GM23338 (cell line): ENCODE results near the gene MCAT. TPM values are rescaled to one million over a fixed set of nuclear protein-coding genes. Genes with fewer than 3 reads are reported as not detected.

ENCODE experiments used
- ATAC-seq: fragments of 200-7000 bp; cut with Tn5 transposase; 3 replicates; pipeline ENCODE4 v1.9.1; 2020
- DNase-seq: peaks from one replicate; pipeline ENCODE4 v3.0.0-alpha.2; 2015; ENCODE audit warnings: low spot score
- H2AFZ ChIP-seq: fragments of 200-600 bp; sonication (generic); 2 replicates; pipeline ENCODE4 v1.8.0; 2016; ENCODE audit warnings: antibody characterized with exemption, mild to moderate bottlenecking, moderate library complexity
- H3F3A ChIP-seq: fragments of 200-600 bp; sonication (generic); replicated peaks from 2 replicates; pipeline ENCODE4 v1.8.0; 2017; ENCODE audit warnings: antibody characterized with exemption, mixed run types, low read depth
- H3K27ac ChIP-seq: fragments of 200-600 bp; sonication (generic); 2 replicates; pipeline ENCODE4 v1.6.1; 2016; ENCODE audit warnings: low read depth
- H3K27me3 ChIP-seq: fragments of 200-600 bp; sonication (generic); 2 replicates; pipeline ENCODE4 v1.8.0; 2016; ENCODE audit warnings: mild to moderate bottlenecking, mixed run types, moderate library complexity; ENCODE audit not compliant: insufficient read depth
- H3K36me3 ChIP-seq: fragments of 200-600 bp; sonication (generic); 2 replicates; pipeline ENCODE4 v1.8.0; 2016; ENCODE audit warnings: mild to moderate bottlenecking; ENCODE audit not compliant: insufficient read depth
- H3K4me1 ChIP-seq: fragments of 200-600 bp; sonication (generic); 2 replicates; pipeline ENCODE4 v1.8.0; 2016; ENCODE audit warnings: mild to moderate bottlenecking, moderate library complexity; ENCODE audit not compliant: insufficient read depth
- H3K4me2 ChIP-seq: fragments of 200-600 bp; sonication (generic); 2 replicates; pipeline ENCODE4 v1.7.1; 2017; ENCODE audit warnings: mixed run types
- H3K4me3 ChIP-seq: fragments of 200-600 bp; sonication (generic); 2 replicates; pipeline ENCODE4 v1.6.1; 2016; ENCODE audit warnings: mixed run types
- H3K79me2 ChIP-seq: fragments of 200-600 bp; sonication (generic); replicated peaks from 2 replicates; pipeline ENCODE4 v1.8.0; 2017; ENCODE audit warnings: mild to moderate bottlenecking; ENCODE audit not compliant: insufficient read depth
- H3K9me2 ChIP-seq: fragments of 200-600 bp; sonication (generic); 2 replicates; pipeline ENCODE4 v1.8.0; 2017; ENCODE audit not compliant: insufficient read depth
- H4K20me1 ChIP-seq: fragments of 200-600 bp; sonication (generic); replicated peaks from 2 replicates; pipeline ENCODE4 v1.8.0; 2017; ENCODE audit warnings: mild to moderate bottlenecking; ENCODE audit not compliant: insufficient read depth
- H3K27ac Mint-ChIP-seq: 2 replicates; pipeline ENCODE4 v1.8.0; 2020; ENCODE audit warnings: inconsistent platforms, mild to moderate bottlenecking, moderate library complexity, mixed read lengths
- H3K27me3 Mint-ChIP-seq: 3 replicates; pipeline ENCODE4 v1.8.0; 2022; ENCODE audit warnings: low read depth, mild to moderate bottlenecking, moderate library complexity, mixed read lengths, inconsistent platforms; ENCODE audit not compliant: insufficient read depth, poor library complexity
- H3K36me3 Mint-ChIP-seq: 3 replicates; pipeline ENCODE4 v1.8.0; 2021; ENCODE audit warnings: low read depth, mild to moderate bottlenecking, inconsistent platforms, moderate library complexity, mixed read lengths
- H3K4me1 Mint-ChIP-seq: 3 replicates; pipeline ENCODE4 v1.8.0; 2020; ENCODE audit warnings: mild to moderate bottlenecking, inconsistent platforms, mixed read lengths
- H3K4me3 Mint-ChIP-seq: 3 replicates; pipeline ENCODE4 v1.8.0; 2021; ENCODE audit warnings: moderate library complexity, mild to moderate bottlenecking, inconsistent platforms, mixed read lengths
- H3K9me3 Mint-ChIP-seq: 3 replicates; pipeline ENCODE4 v1.8.0; 2020; ENCODE audit warnings: moderate library complexity, mild to moderate bottlenecking, inconsistent platforms, mixed read lengths
- CREB1 ChIP-seq: fragments of 250-450 bp; sonication (Bioruptor Pico); IDR thresholded peaks from 2 replicates; pipeline ENCODE4 v1.5.0; 2020; ENCODE audit warnings: low read depth, mild to moderate bottlenecking, moderate library complexity
- CTCF ChIP-seq, 2 experiments: fragments of 200-600 bp in 1 of 2; sonication (generic) in 1 of 2; conservative IDR thresholded peaks; 2 replicates each; pipeline versions ENCODE4 v1.5.1 to v1.6.1; 2016 to 2017; ENCODE audit warnings: antibody characterized with exemption in 2 of 2, low read depth in 2 of 2, mild to moderate bottlenecking in 2 of 2, moderate library complexity in 1 of 2
- ETS1 ChIP-seq: IDR thresholded peaks from 2 replicates; pipeline ENCODE4 v1.6.1; 2016; ENCODE audit warnings: antibody characterized with exemption
- EZH2 ChIP-seq: fragments of 200-600 bp; sonication (generic); IDR thresholded peaks from one replicate; pipeline ENCODE4 v1.8.0; 2017; ENCODE audit warnings: antibody characterized with exemption, mild to moderate bottlenecking, low read depth; ENCODE audit not compliant: unreplicated experiment
- EZH2phosphoT487 ChIP-seq: fragments of 200-600 bp; sonication (generic); IDR thresholded peaks from one replicate; pipeline ENCODE4 v1.8.1; 2018; ENCODE audit warnings: antibody characterized with exemption; ENCODE audit not compliant: unreplicated experiment
- JUNB ChIP-seq: IDR thresholded peaks from one replicate; pipeline ENCODE4 v1.6.1; 2016; ENCODE audit warnings: antibody characterized with exemption; ENCODE audit not compliant: unreplicated experiment
- NANOG ChIP-seq: IDR thresholded peaks from 2 replicates; pipeline ENCODE4 v1.6.1; 2016; ENCODE audit warnings: antibody characterized with exemption, borderline replicate concordance
- POLR2AphosphoS5 ChIP-seq: IDR thresholded peaks from 2 replicates; pipeline ENCODE4 v1.6.1; 2016; ENCODE audit warnings: antibody characterized with exemption, low read depth
- REST ChIP-seq: IDR thresholded peaks from one replicate; pipeline ENCODE4 v1.6.1; 2018; ENCODE audit warnings: antibody characterized with exemption; ENCODE audit not compliant: unreplicated experiment
- STAT1 ChIP-seq: IDR thresholded peaks from one replicate; pipeline ENCODE4 v1.6.1; 2016; ENCODE audit warnings: antibody characterized with exemption; ENCODE audit not compliant: unreplicated experiment
- ZNF114 ChIP-seq: fragments of 250-450 bp; sonication (Bioruptor Pico); IDR thresholded peaks from 2 replicates; pipeline ENCODE4 v1.5.0; 2020; ENCODE audit warnings: mild to moderate bottlenecking, moderate library complexity
- ZNF331 ChIP-seq: fragments of 250-450 bp; sonication (Bioruptor Pico); IDR thresholded peaks from 2 replicates; pipeline ENCODE4 v1.5.0; 2020; ENCODE audit warnings: low read depth, mild to moderate bottlenecking, moderate library complexity
- ZNF462 ChIP-seq: fragments of 250-450 bp; sonication (Bioruptor Pico); IDR thresholded peaks from 2 replicates; pipeline ENCODE4 v1.5.0; 2020; ENCODE audit warnings: mild to moderate bottlenecking, moderate library complexity
- polyA plus RNA-seq: library from polyadenylated mRNA; unstranded; fragments of >200 nt; fragmentation: Nextera tagmentation; extraction: Ambion mirVana; gene quantifications from 2 replicates; pipeline ENCODE4 v1.2.1, GENCODE V29; 2016
- total RNA-seq: library from RNA; depleted of rRNA; stranded (reverse); fragments of >200 nt; shearing (Covaris generic); gene quantifications from 2 replicates; pipeline ENCODE4 v1.2.3, GENCODE V29; 2014

The MCAT gene
- total and polyA plus RNA-seq, 2 experiments from 2014 or later, result 9.7 to 16.9 TPM

- Histone ChIP-seq H3K4me2 (no peak overlapping the region), H3K79me2 (peaks cover 4% of the 10 kb centered on the region), H3K4me1 (no peaks in the 10 kb centered on the region), H3K9me2 (no peaks in the 10 kb centered on the region), H4K20me1 (peaks cover 7% of the 10 kb centered on the region), H3F3A (no peaks in the 10 kb centered on the region), H3K4me3 (no peak overlapping the region), H3K27me3 (no peaks in the 10 kb centered on the region), H2AFZ (no peak overlapping the region), H3K27ac (0 out of 2 replicates have a peak overlapping the region, but pooled peaks have one; percentile 14), H3K36me3 (peaks cover 4% of the 10 kb centered on the region; the same call in 1 of the 2 replicates)
- DNase-seq (no peak), ATAC-seq (no peak)
- TF ChIP-seq CTCF (conservative IDR thresholded peaks at IDR 0.05; ENCODE audit: low read depth in 2 of 2) (no peak), EZH2 (no peak), CREB1 (no peak), JUNB (no peak), STAT1 (no peak), ZNF114 (CRISPR knock-in tag) (no peak), NANOG (no peak), ETS1 (no peak), EZH2phosphoT487 (no peak), POLR2AphosphoS5 (no peak), REST (no peak), ZNF462 (no peak), ZNF331 (CRISPR knock-in tag) (no peak)
- Mint-ChIP-seq H3K4me3 (no peak overlapping the region), H3K9me3 (no peaks in the 10 kb centered on the region), H3K27me3 (peaks cover 5% of the 10 kb centered on the region), H3K27ac (no peak overlapping the region), H3K4me1 (no peaks in the 10 kb centered on the region), H3K36me3 (peaks cover 68% of the 10 kb centered on the region; the same call in 2 of the 3 replicates)
These were observed 6.4 kb downstream of the MCAT start for GRCh38 chr22:43136801-43137200.
